CD4-positive, CD25-positive, alpha-beta regulatory T cell (primary cell): ENCODE data around the gene LRMDA. TPM values are rescaled to one million over a fixed set of nuclear protein-coding genes. Genes with fewer than 3 reads are reported as not detected.

ENCODE experiments used
- ATAC-seq, 2 donors: fragments of 150-1000 bp; cut with Tn5 transposase; one replicate each; pipeline ENCODE4 v1.10.0; 2021; ENCODE audit warnings: low read depth in 2 of 2, moderate number of reproducible peaks in 2 of 2, moderate library complexity in 1 of 2
- DNase-seq, 3 donors: peaks; one replicate each; pipeline versions ENCODE4 v3.0.0 to v3.0.0-alpha.2; 2012 to 2022; ENCODE audit warnings: mixed read lengths in 1 of 3
- H3K27ac ChIP-seq: one replicate; pipeline ENCODE4 v1.7.0; 2013; ENCODE audit warnings: mild to moderate bottlenecking, low read length; ENCODE audit not compliant: insufficient read depth, poor library complexity, severe bottlenecking
- H3K27me3 ChIP-seq: one replicate; pipeline ENCODE4 v1.7.0; 2013; ENCODE audit warnings: low read length; ENCODE audit not compliant: control insufficient read depth, insufficient read depth
- H3K36me3 ChIP-seq: one replicate; pipeline ENCODE4 v1.7.0; 2013; ENCODE audit warnings: mild to moderate bottlenecking, low read length, moderate library complexity; ENCODE audit not compliant: control insufficient read depth, insufficient read depth
- H3K4me1 ChIP-seq: 2 replicates; pipeline ENCODE4 v1.7.0; 2013; ENCODE audit warnings: mild to moderate bottlenecking, low read length; ENCODE audit not compliant: insufficient read depth, control insufficient read depth, poor library complexity, severe bottlenecking
- H3K4me3 ChIP-seq: one replicate; pipeline ENCODE4 v1.7.0; 2013; ENCODE audit warnings: low read depth, mild to moderate bottlenecking, low read length, moderate library complexity
- H3K9me3 ChIP-seq, 2 experiments: 1 replicate in 1 of 2; 2 replicates in 1 of 2; pipeline ENCODE4 v1.7.0; 2013; ENCODE audit warnings: low read length in 2 of 2, mild to moderate bottlenecking in 1 of 2, moderate library complexity in 1 of 2; ENCODE audit not compliant: control insufficient read depth in 2 of 2
- H3K27ac Mint-ChIP-seq, 3 donors: one replicate each; pipeline ENCODE4 v1.8.0; 2020 to 2022; ENCODE audit warnings: mild to moderate bottlenecking in 3 of 3, mixed read lengths in 3 of 3, moderate library complexity in 2 of 3
- H3K27me3 Mint-ChIP-seq: one replicate; pipeline ENCODE4 v1.8.0; 2022; ENCODE audit warnings: mild to moderate bottlenecking, mixed read lengths
- H3K36me3 Mint-ChIP-seq: one replicate; pipeline ENCODE4 v1.8.0; 2020; ENCODE audit warnings: mixed read lengths
- H3K4me1 Mint-ChIP-seq, 4 donors: one replicate each; pipeline ENCODE4 v1.8.0; 2020 to 2022; ENCODE audit warnings: mixed read lengths in 4 of 4, mild to moderate bottlenecking in 1 of 4
- H3K4me3 Mint-ChIP-seq, 4 donors: one replicate each; pipeline ENCODE4 v1.8.0; 2020 to 2022; ENCODE audit warnings: mild to moderate bottlenecking in 4 of 4, mixed read lengths in 4 of 4, moderate library complexity in 3 of 4
- H3K9me3 Mint-ChIP-seq, 7 donors: one replicate each; pipeline ENCODE4 v1.8.0; 2020 to 2022; ENCODE audit warnings: mixed read lengths in 7 of 7, mild to moderate bottlenecking in 3 of 7, moderate library complexity in 2 of 7
- polyA plus RNA-seq, 4 donors: library from polyadenylated mRNA; unstranded; fragments of 300-500 nt; fragmentation: Illumina TruSeq; gene quantifications; one replicate each; pipeline ENCODE4 v1.2.3, GENCODE V29; 2021
- total RNA-seq: library from RNA; stranded (reverse); gene quantifications from one replicate; pipeline ENCODE4 v1.2.3, GENCODE V29; 2022

The LRMDA gene
- total and polyA plus RNA-seq, 5 donors from 2014 or later = 0.10 TPM; not detected in 4

DNA sequence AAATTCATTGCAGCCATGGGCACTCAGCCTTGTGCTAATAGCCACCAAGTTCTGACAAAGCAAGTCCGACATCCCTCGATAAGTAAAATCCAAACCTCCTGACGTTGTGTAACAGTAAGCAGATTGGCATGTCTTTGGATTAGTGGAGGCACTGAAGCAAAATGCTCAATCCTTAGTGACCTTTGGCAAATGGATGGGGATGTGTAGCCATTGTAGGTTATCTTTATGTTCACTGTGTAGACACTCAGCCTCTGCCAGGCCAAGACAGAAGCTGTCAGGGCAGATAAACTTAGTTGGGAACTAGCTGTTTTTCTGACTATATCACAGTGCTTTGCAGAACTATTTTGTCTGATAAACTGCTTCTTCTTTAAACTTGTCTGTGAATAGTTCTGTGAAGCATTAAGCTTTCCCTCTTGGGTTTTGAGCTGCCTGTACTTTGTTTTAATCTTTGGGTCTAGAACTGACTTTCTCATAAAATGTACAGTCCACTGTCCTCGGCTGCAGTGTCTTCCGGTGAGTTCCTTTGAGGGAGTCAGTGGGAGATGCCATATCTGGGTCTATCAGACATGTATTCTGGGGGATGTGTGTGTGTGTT, 220.8 kb downstream of the LRMDA start:
- peaks cover 0 to 2% (median 0%) of the 10 kb centered on the region in 7 donors for H3K9me3 Mint-ChIP-seq
- Histone ChIP-seq H3K4me1 (no peaks in the 10 kb centered on the region), H3K36me3 (no peaks in the 10 kb centered on the region), H3K27ac (no peak overlapping the region), H3K27me3 (no peaks in the 10 kb centered on the region), H3K9me3 (no peaks in the 10 kb centered on the region), H3K4me3 (no peak overlapping the region)
- peaks cover 4% of the 10 kb centered on the region for H3K27me3 Mint-ChIP-seq
- H3K4me3 Mint-ChIP-seq = no peak overlapping the region
- ATAC-seq (no peak), DNase-seq (no peak)
- H3K27ac Mint-ChIP-seq = no peak overlapping the region
- H3K36me3 Mint-ChIP-seq = no peaks in the 10 kb centered on the region
- H3K4me1 Mint-ChIP-seq = no peaks in the 10 kb centered on the region

GRCh38 chr10:75653761-75654160, 222.3 kb downstream of the LRMDA start:
- no peaks in the 10 kb centered on the region for H3K9me3 ChIP-seq
- DNase-seq (no peak), ATAC-seq (no peak)
- Mint-ChIP-seq H3K4me3 (no peak overlapping the region), H3K27me3 (peaks cover 12% of the 10 kb centered on the region), H3K4me1 (no peaks in the 10 kb centered on the region), H3K9me3 (peaks cover 0 to 2% (median 0%) of the 10 kb centered on the region in 7 donors), H3K27ac (no peak overlapping the region), H3K36me3 (no peaks in the 10 kb centered on the region)
- H3K27me3 ChIP-seq = no peaks in the 10 kb centered on the region
- H3K36me3 ChIP-seq = no peaks in the 10 kb centered on the region
- no peak overlapping the region for H3K27ac ChIP-seq
- no peak overlapping the region for H3K4me3 ChIP-seq
- H3K4me1 ChIP-seq = no peaks in the 10 kb centered on the region

DNA sequence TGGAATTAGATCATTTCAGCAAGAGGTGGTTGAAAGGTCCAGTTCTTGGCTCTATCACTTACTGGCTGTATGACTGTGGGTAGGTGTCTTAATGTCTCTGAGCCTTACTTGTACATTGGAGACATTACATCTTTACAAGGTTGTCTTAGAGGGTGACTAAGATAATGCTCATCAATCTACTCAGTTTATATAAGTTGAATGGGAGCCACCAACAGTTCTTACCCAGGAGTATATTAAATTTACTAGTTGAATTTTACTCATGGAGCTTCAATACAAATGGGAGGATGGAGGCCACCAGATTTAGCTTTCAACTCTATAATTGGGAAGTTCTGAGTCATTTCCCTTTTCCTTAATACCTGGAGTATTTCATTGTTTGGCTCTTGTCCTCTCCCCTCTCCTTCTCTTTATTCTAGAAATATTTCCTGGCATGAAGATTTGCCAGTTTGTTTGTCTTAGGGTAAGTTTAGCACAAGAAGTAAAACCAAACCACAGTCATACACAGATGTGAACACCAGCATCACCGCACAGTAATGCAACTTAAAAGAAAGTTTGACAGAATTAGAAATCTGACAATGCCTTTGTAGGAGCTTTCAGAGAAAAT, 222.8 kb downstream of the LRMDA start:
- Mint-ChIP-seq H3K27me3 (peaks cover 12% of the 10 kb centered on the region), H3K36me3 (no peaks in the 10 kb centered on the region), H3K4me3 (no peak overlapping the region), H3K4me1 (no peaks in the 10 kb centered on the region), H3K9me3 (peaks cover 0 to 3% (median 0%) of the 10 kb centered on the region in 7 donors), H3K27ac (no peak overlapping the region)
- Histone ChIP-seq H3K27me3 (no peaks in the 10 kb centered on the region), H3K36me3 (no peaks in the 10 kb centered on the region), H3K27ac (no peak overlapping the region), H3K9me3 (no peaks in the 10 kb centered on the region), H3K4me1 (no peaks in the 10 kb centered on the region), H3K4me3 (no peak overlapping the region)
- DNase-seq (no peak), ATAC-seq (no peak)

DNA sequence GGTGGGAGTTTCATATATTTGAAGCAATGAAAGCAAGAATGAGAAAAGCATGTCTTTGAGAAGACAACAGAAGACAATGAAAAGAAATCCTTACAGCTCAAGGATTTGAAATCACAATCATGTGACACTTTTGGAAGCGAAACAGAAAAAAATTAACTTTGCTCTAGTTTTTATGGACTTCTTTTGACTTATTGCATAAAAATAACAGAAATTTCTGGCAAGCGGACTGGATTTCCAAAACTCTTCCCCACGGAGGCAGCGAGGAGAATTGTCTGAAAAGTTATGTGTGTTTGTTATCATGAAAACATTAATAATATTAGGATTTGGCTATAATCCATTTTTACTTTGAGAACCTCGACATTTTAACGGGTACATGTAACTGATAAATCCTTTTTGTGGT, 223.3 kb downstream of the LRMDA start:
- Histone ChIP-seq H3K27ac (no peak overlapping the region), H3K27me3 (no peaks in the 10 kb centered on the region), H3K4me1 (no peaks in the 10 kb centered on the region), H3K9me3 (no peaks in the 10 kb centered on the region), H3K36me3 (no peaks in the 10 kb centered on the region), H3K4me3 (no peak overlapping the region)
- H3K9me3 Mint-ChIP-seq = peaks cover 0 to 3% (median 0%) of the 10 kb centered on the region in 7 donors
- peaks cover 12% of the 10 kb centered on the region for H3K27me3 Mint-ChIP-seq
- ATAC-seq (no peak), DNase-seq (no peak)
- no peak overlapping the region for H3K27ac Mint-ChIP-seq
- no peaks in the 10 kb centered on the region for H3K36me3 Mint-ChIP-seq
- H3K4me3 Mint-ChIP-seq = no peak overlapping the region
- no peaks in the 10 kb centered on the region for H3K4me1 Mint-ChIP-seq

GRCh38 chr10:75655791-75656451, 224.5 kb downstream of the LRMDA start:
- Histone ChIP-seq H3K27me3 (no peaks in the 10 kb centered on the region), H3K9me3 (no peaks in the 10 kb centered on the region), H3K4me1 (no peaks in the 10 kb centered on the region), H3K36me3 (no peaks in the 10 kb centered on the region), H3K4me3 (no peak overlapping the region), H3K27ac (no peak overlapping the region)
- H3K27me3 Mint-ChIP-seq = peaks cover 12% of the 10 kb centered on the region
- H3K9me3 Mint-ChIP-seq = peaks cover 0 to 3% (median 0%) of the 10 kb centered on the region in 7 donors
- no peak for DNase-seq
- H3K27ac Mint-ChIP-seq = no peak overlapping the region
- H3K4me1 Mint-ChIP-seq = no peaks in the 10 kb centered on the region
- H3K36me3 Mint-ChIP-seq = no peaks in the 10 kb centered on the region
- ATAC-seq = no peak
- H3K4me3 Mint-ChIP-seq = no peak overlapping the region

DNA sequence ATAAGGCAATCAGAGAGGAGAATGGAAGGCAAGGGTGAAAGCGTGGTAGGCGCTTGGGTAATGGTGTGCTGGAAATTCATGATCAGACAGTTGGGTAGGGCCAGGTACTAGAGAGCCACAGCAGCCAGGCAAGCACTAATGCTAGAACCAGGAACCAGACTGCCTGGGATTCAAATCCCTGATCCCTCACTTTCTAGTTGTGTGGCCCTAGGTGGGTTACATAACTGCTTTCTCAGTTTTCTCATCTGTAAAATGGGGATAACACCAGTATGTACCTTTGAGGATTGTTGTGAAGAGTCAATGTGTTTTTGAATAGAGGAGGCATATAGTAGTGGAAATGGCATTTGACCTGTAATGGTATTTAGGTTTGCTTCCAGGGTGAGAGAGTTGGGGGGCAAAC, 225.9 kb downstream of the LRMDA start:
- Histone ChIP-seq H3K36me3 (no peaks in the 10 kb centered on the region), H3K4me3 (no peak overlapping the region), H3K4me1 (no peaks in the 10 kb centered on the region), H3K9me3 (no peaks in the 10 kb centered on the region), H3K27me3 (no peaks in the 10 kb centered on the region), H3K27ac (no peak overlapping the region)
- DNase-seq (no peak), ATAC-seq (no peak)
- Mint-ChIP-seq H3K27me3 (peaks cover 12% of the 10 kb centered on the region), H3K27ac (no peak overlapping the region), H3K36me3 (no peaks in the 10 kb centered on the region), H3K9me3 (peaks cover 0 to 3% (median 0%) of the 10 kb centered on the region in 7 donors), H3K4me3 (no peak overlapping the region), H3K4me1 (no peaks in the 10 kb centered on the region)

DNA sequence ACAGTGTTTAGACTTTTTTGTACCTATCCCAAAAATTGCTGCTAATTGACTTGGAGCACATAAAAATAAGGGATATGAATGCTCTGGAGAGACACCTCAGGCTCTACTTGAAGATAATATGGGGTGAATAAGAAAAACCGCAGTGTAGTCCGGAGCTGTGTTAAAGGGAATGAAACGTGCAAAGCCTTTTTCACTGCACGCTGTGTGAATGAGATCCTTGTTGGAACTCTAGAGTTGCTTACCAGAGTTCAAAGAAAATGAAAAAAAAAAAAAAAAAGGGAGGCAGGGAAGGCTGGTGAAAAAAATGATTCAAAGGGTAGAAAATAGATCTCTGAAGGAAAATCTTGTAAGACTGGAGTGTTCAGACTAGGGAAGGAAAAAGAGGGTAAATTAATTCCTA, 226.6 kb downstream of the LRMDA start:
- H3K4me3 ChIP-seq = no peak overlapping the region
- peaks cover 12% of the 10 kb centered on the region for H3K27me3 Mint-ChIP-seq
- no peaks in the 10 kb centered on the region for H3K36me3 Mint-ChIP-seq
- no peaks in the 10 kb centered on the region for H3K4me1 ChIP-seq
- DNase-seq = no peak
- no peaks in the 10 kb centered on the region for H3K36me3 ChIP-seq
- ATAC-seq = no peak
- H3K9me3 Mint-ChIP-seq = peaks cover 0 to 3% (median 0%) of the 10 kb centered on the region in 7 donors
- H3K27me3 ChIP-seq = no peaks in the 10 kb centered on the region
- H3K27ac ChIP-seq = no peak overlapping the region
- H3K4me1 Mint-ChIP-seq = no peaks in the 10 kb centered on the region
- H3K9me3 ChIP-seq = no peaks in the 10 kb centered on the region
- no peak overlapping the region for H3K27ac Mint-ChIP-seq
- H3K4me3 Mint-ChIP-seq = no peak overlapping the region

- Histone ChIP-seq H3K27me3 (no peaks in the 10 kb centered on the region), H3K4me3 (no peak overlapping the region), H3K4me1 (no peaks in the 10 kb centered on the region), H3K27ac (no peak overlapping the region), H3K36me3 (no peaks in the 10 kb centered on the region), H3K9me3 (no peaks in the 10 kb centered on the region)
- no peaks in the 10 kb centered on the region for H3K36me3 Mint-ChIP-seq
- DNase-seq (no peak), ATAC-seq (no peak)
- no peak overlapping the region for H3K27ac Mint-ChIP-seq
- H3K4me3 Mint-ChIP-seq = no peak overlapping the region
- no peaks in the 10 kb centered on the region for H3K4me1 Mint-ChIP-seq
- peaks cover 0 to 3% (median 0%) of the 10 kb centered on the region in 7 donors for H3K9me3 Mint-ChIP-seq
- peaks cover 12% of the 10 kb centered on the region for H3K27me3 Mint-ChIP-seq
Measured at GRCh38 chr10:75658496-75658895, 227.1 kb downstream of the LRMDA start.
